Medulla oblongata (tissue), 1 donor: ENCODE results near the gene FZD4.

ENCODE experiments used
- DNase-seq: peaks from one replicate; pipeline ENCODE4 v3.0.0-alpha.2; 2015; ENCODE audit errors: extremely low spot score

Gene FZD4

GRCh38 chr11:86912238-86912637, 43.0 kb downstream of the FZD4 start:
- DNase-seq = no peak

GRCh38 chr11:86910592-86910991, 44.6 kb downstream of the FZD4 start:
- no peak for DNase-seq

GRCh38 chr11:86906198-86906597, 49.0 kb downstream of the FZD4 start:
- no peak for DNase-seq

- DNase-seq = no peak
Observed at GRCh38 chr11:86905252-86905651, 49.9 kb downstream of the FZD4 start.

- no peak for DNase-seq
Observed at GRCh38 chr11:86904001-86904400, 51.2 kb downstream of the FZD4 start.

- DNase-seq = no peak
Observed at GRCh38 chr11:86902345-86902744, 52.9 kb downstream of the FZD4 start.

GRCh38 chr11:86901599-86901998, 53.6 kb downstream of the FZD4 start:
- no peak for DNase-seq

GRCh38 chr11:86900162-86900561, 55.0 kb downstream of the FZD4 start:
- DNase-seq = no peak

GRCh38 chr11:86898689-86899088, 56.5 kb downstream of the FZD4 start:
- DNase-seq = no peak

- no peak for DNase-seq
Observed at GRCh38 chr11:86896441-86896841, 58.8 kb downstream of the FZD4 start.
